ENCODE measurements around the gene SPHK2.

- TF ChIP-seq CTCF (IDR thresholded peaks at IDR 0.05), result no peak
- no peak for TF ChIP-seq POLR2A (IDR thresholded peaks at IDR 0.05)
- no peak for TF ChIP-seq POLR2AphosphoS5 (IDR thresholded peaks at IDR 0.05)
- no peak for TF ChIP-seq EP300 (IDR thresholded peaks at IDR 0.05)
Measured at GRCh38 chr19:48631225-48631624, 11.9 kb downstream of the SPHK2 start.

All from suprapubic skin (tissue), 4 donors.